IMR-90 (cell line): ENCODE results near the gene PCNX4. TPM values are rescaled to one million over a fixed set of nuclear protein-coding genes. Genes with fewer than 3 reads are reported as not detected.

ENCODE experiments used
- ATAC-seq: fragments of 200-7000 bp; cut with Tn5 transposase; 2 replicates; pipeline ENCODE4 v1.9.1; 2020; ENCODE audit warnings: low read depth, mild to moderate bottlenecking, moderate library complexity
- BruUV-seq: library from RNA; stranded (reverse); fragments of 400-500 nt; replicated peaks from 2 replicates; lab custom pipeline; 2021; lab: Mats Ljungman, UMichigan
- CTCF ChIA-PET: fragments of 300-600 bp; formaldehyde crosslinking; extraction: SDS; loops from one replicate; lab custom pipeline; 2021; ENCODE audit warnings: antibody characterized with exemption; lab: Yijun Ruan, JAX
- POLR2A ChIA-PET: fragments of 300-600 bp; sonication (Branson Sonifier 250); formaldehyde crosslinking; loops from one replicate; lab custom pipeline; 2022; ENCODE audit warnings: antibody characterized with exemption; ENCODE audit not compliant: unreplicated experiment; lab: Charles Lee
- DNase-seq: peaks from one replicate; pipeline ENCODE4 v3.0.0; 2013
- H2AFZ ChIP-seq: replicated peaks from 2 replicates; pipeline ENCODE3; 2013; ENCODE audit warnings: low read length, mild to moderate bottlenecking; ENCODE audit not compliant: poor library complexity
- H2AK5ac ChIP-seq: 2 replicates; pipeline ENCODE4 v1.6.1; 2013; ENCODE audit warnings: low read depth, low read length, inconsistent platforms
- H2AK9ac ChIP-seq: replicated peaks from 2 replicates; pipeline ENCODE3; 2013; ENCODE audit warnings: mild to moderate bottlenecking, low read depth, low read length, moderate library complexity; ENCODE audit not compliant: poor library complexity
- H2BK120ac ChIP-seq: 2 replicates; pipeline ENCODE4 v1.6.1; 2013; ENCODE audit warnings: low read depth, low read length, inconsistent platforms
- H2BK15ac ChIP-seq: 3 replicates; pipeline ENCODE4 v1.6.1; 2013; ENCODE audit warnings: low read depth, low read length, inconsistent platforms
- H2BK20ac ChIP-seq: 2 replicates; pipeline ENCODE4 v1.6.1; 2013; ENCODE audit warnings: low read depth, mild to moderate bottlenecking, inconsistent platforms, low read length, moderate library complexity
- H2BK5ac ChIP-seq: 2 replicates; pipeline ENCODE4 v1.6.1; 2013; ENCODE audit warnings: mild to moderate bottlenecking, low read depth, low read length, inconsistent platforms; ENCODE audit not compliant: poor library complexity, severe bottlenecking
- H3K14ac ChIP-seq: replicated peaks from 2 replicates; pipeline ENCODE4 v1.6.1; 2013; ENCODE audit warnings: low read depth, low read length, inconsistent platforms
- H3K18ac ChIP-seq: 2 replicates; pipeline ENCODE4 v1.6.1; 2013; ENCODE audit warnings: low read depth, low read length, control low read depth
- H3K23ac ChIP-seq: 2 replicates; pipeline ENCODE4 v1.6.1; 2013; ENCODE audit warnings: low read depth, low read length, inconsistent platforms
- H3K27ac ChIP-seq: 2 replicates; pipeline ENCODE4 v1.5.1; 2013; ENCODE audit warnings: mild to moderate bottlenecking, control low read depth, low read length; ENCODE audit not compliant: insufficient read depth
- H3K27me3 ChIP-seq: 2 replicates; pipeline ENCODE4 v1.6.1; 2013; ENCODE audit warnings: low read length; ENCODE audit not compliant: control insufficient read depth, insufficient read depth
- H3K36me3 ChIP-seq: 2 replicates; pipeline ENCODE4 v1.6.1; 2013; ENCODE audit warnings: low read length, mixed read lengths; ENCODE audit not compliant: control insufficient read depth, insufficient read depth
- H3K4ac ChIP-seq: 2 replicates; pipeline ENCODE4 v1.6.1; 2013; ENCODE audit warnings: low read depth, low read length, inconsistent platforms
- H3K4me1 ChIP-seq: 2 replicates; pipeline ENCODE4 v1.6.1; 2013; ENCODE audit warnings: low read length, mixed read lengths; ENCODE audit not compliant: control insufficient read depth, insufficient read depth
- H3K4me2 ChIP-seq: 2 replicates; pipeline ENCODE4 v1.6.1; 2013; ENCODE audit warnings: low read depth, mild to moderate bottlenecking, control low read depth, low read length, moderate library complexity
- H3K4me3 ChIP-seq: 2 replicates; pipeline ENCODE4 v1.5.1; 2013; ENCODE audit warnings: low read depth, mild to moderate bottlenecking, control low read depth, low read length, moderate library complexity; ENCODE audit not compliant: insufficient read depth
- H3K56ac ChIP-seq: 2 replicates; pipeline ENCODE4 v1.6.1; 2013; ENCODE audit warnings: low read length, inconsistent platforms; ENCODE audit not compliant: insufficient read depth; ENCODE audit errors: extremely low read depth
- H3K79me1 ChIP-seq, 2 experiments: 2 replicates each; pipeline ENCODE4 v1.6.1; 2013; ENCODE audit warnings: low read length in 2 of 2, inconsistent platforms in 1 of 2, low read depth in 1 of 2
- H3K9ac ChIP-seq: 2 replicates; pipeline ENCODE4 v1.6.1; 2013; ENCODE audit warnings: low read depth, low read length, control low read depth
- H3K9me1 ChIP-seq: 2 replicates; pipeline ENCODE4 v1.6.1; 2013; ENCODE audit warnings: low read length, inconsistent platforms; ENCODE audit not compliant: insufficient read depth
- H3K9me3 ChIP-seq: 2 replicates; pipeline ENCODE4 v1.6.1; 2013; ENCODE audit warnings: low read length; ENCODE audit not compliant: control insufficient read depth, insufficient read depth
- H4K20me1 ChIP-seq: 2 replicates; pipeline ENCODE4 v1.6.1; 2013; ENCODE audit warnings: low read length, inconsistent platforms; ENCODE audit not compliant: insufficient read depth
- H4K5ac ChIP-seq: 2 replicates; pipeline ENCODE4 v1.6.1; 2013; ENCODE audit warnings: mild to moderate bottlenecking, low read depth, low read length, control low read depth
- H4K8ac ChIP-seq, 2 experiments: 2 replicates each; pipeline ENCODE4 v1.6.1; 2013; ENCODE audit warnings: low read depth in 2 of 2, low read length in 2 of 2, control low read depth in 1 of 2, inconsistent platforms in 1 of 2
- H4K91ac ChIP-seq: 2 replicates; pipeline ENCODE4 v1.6.1; 2013; ENCODE audit warnings: low read depth, low read length, inconsistent platforms; ENCODE audit not compliant: insufficient read depth
- BHLHE40 ChIP-seq: fragments of 150-350 bp; IDR thresholded peaks from 2 replicates; pipeline ENCODE4 v1.6.1; 2016; ENCODE audit warnings: mild to moderate bottlenecking, low read depth, low read length
- CEBPB ChIP-seq: IDR thresholded peaks from 2 replicates; pipeline ENCODE4 v1.6.1; 2012; ENCODE audit warnings: low read depth, low read length, improper control_type of control experiment
- CHD1 ChIP-seq: IDR thresholded peaks from 2 replicates; pipeline ENCODE4 v1.6.1; 2012; ENCODE audit warnings: low read depth, low read length, improper control_type of control experiment
- FOS ChIP-seq: fragments of 150-350 bp; IDR thresholded peaks from 2 replicates; pipeline ENCODE4 v1.6.1; 2016; ENCODE audit warnings: low read depth, low read length
- MAFK ChIP-seq: IDR thresholded peaks from 2 replicates; pipeline ENCODE4 v1.6.1; 2012; ENCODE audit warnings: low read depth, low read length, improper control_type of control experiment
- MAZ ChIP-seq: IDR thresholded peaks from 2 replicates; pipeline ENCODE4 v1.6.1; 2012; ENCODE audit warnings: low read depth, mild to moderate bottlenecking, low read length, improper control_type of control experiment, moderate library complexity, borderline replicate concordance
- MXI1 ChIP-seq: IDR thresholded peaks from 2 replicates; pipeline ENCODE4 v1.6.1; 2012; ENCODE audit warnings: low read depth, mild to moderate bottlenecking, low read length, moderate library complexity, borderline replicate concordance
- NFE2L2 ChIP-seq: fragments of 150-350 bp; IDR thresholded peaks from 2 replicates; pipeline ENCODE4 v1.6.1; 2016; ENCODE audit warnings: low read depth, mild to moderate bottlenecking, low read length
- POLR2A ChIP-seq: IDR thresholded peaks from 2 replicates; pipeline ENCODE4 v1.6.1; 2012; ENCODE audit warnings: mild to moderate bottlenecking, low read depth, low read length
- RAD21 ChIP-seq: IDR thresholded peaks from 2 replicates; pipeline ENCODE4 v1.6.1; 2012; ENCODE audit warnings: low read length, improper control_type of control experiment
- RCOR1 ChIP-seq: IDR thresholded peaks from 2 replicates; pipeline ENCODE4 v1.6.1; 2012; ENCODE audit warnings: mild to moderate bottlenecking, low read length, improper control_type of control experiment; ENCODE audit not compliant: insufficient replicate concordance
- RFX5 ChIP-seq: IDR thresholded peaks from 2 replicates; pipeline ENCODE4 v1.8.0; 2012; ENCODE audit warnings: low read depth, mild to moderate bottlenecking, low read length, moderate library complexity
- SMC3 ChIP-seq: fragments of 150-350 bp; IDR thresholded peaks from 2 replicates; pipeline ENCODE4 v1.6.1; 2016; ENCODE audit warnings: low read depth, mild to moderate bottlenecking, antibody characterized with exemption, low read length, moderate library complexity
- WGBS, 2 experiments: methylation state at CpG; one replicate each; pipeline versions ENCODE4 v1.1.5 to v1.1.7; 2013; ENCODE audit warnings: missing lambda C conversion rate in 2 of 2; ENCODE audit not compliant: insufficient read length in 1 of 2; ENCODE audit errors: extremely low coverage in 2 of 2; 5-methylcytosine and 5-hydroxymethylcytosine counted together
- dilution Hi-C: fragments of 300-500 bp; cut with HindIII; formaldehyde crosslinking; loops from one replicate; pipeline ENCODE4 v1.14.3; 2018; ENCODE audit warnings: low sequenced_read_pairs; ENCODE audit not compliant: unreplicated experiment
- in situ Hi-C: fragments of 300-500 bp; cut with MboI; formaldehyde crosslinking; loops from 3 replicates; pipeline ENCODE4 v1.14.3; 2019; ENCODE audit warnings: low sequenced_read_pairs, inconsistent platforms, mixed read lengths
- intact Hi-C: fragments of 100-400 bp; cut with micrococcal nuclease; formaldehyde crosslinking; loops from 2 replicates; pipeline ENCODE4 v1.10.0; 2022
- polyA plus RNA-seq, 3 experiments: library from polyadenylated mRNA; depleted of rRNA; stranded (reverse); fragments of >200 nt; gene quantifications; 2 replicates each; pipeline ENCODE4 v1.2.3, GENCODE V29; 2012; ENCODE audit warnings: low replicate concordance in 1 of 3
- total RNA-seq: library from RNA; depleted of rRNA; stranded (reverse); fragments of >200 nt; gene quantifications from 2 replicates; pipeline ENCODE4 v1.2.3, GENCODE V29; 2012
- TF ChIP-seq, protein P1 (sequence below): conservative IDR thresholded peaks from 2 replicates; pipeline ENCODE4 v1.5.1; 2012; ENCODE audit warnings: mild to moderate bottlenecking, low read depth, low read length, improper control_type of control experiment
- TF ChIP-seq, protein P2 (sequence below): fragments of 150-350 bp; IDR thresholded peaks from 2 replicates; pipeline ENCODE4 v1.6.1; 2017; ENCODE audit warnings: mild to moderate bottlenecking, antibody characterized with exemption, low read length, low read depth
- TF ChIP-seq, protein P3 (sequence below): fragments of 150-350 bp; IDR thresholded peaks from 2 replicates; pipeline ENCODE4 v1.6.1; 2016; ENCODE audit warnings: low read depth, mild to moderate bottlenecking, low read length, moderate library complexity, borderline replicate concordance

Gene PCNX4
- total and polyA plus RNA-seq, 2 of the 4 experiments (the other 2 are of a cell fraction) = 55.4 to 128 TPM

DNA sequence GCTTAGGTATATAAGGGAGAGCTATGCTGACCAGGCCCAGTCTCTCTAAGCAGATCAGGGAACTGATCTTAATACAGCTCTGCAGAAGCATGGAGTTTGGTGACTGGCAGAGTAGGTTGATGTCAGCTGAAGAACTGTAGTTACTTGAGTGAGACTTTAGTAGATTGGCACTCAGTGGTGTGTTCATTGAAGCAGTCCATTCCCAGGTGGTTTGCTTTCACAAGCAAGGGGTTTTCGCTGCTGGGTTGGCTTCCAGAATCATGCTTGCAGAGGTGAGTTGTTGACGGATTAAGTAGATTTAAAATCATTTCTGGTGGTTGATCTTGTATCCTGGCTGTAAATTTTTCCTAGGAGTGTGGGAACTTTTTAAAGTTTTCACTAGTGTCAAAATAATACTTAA is 80.0 kb downstream of the PCNX4 start:
- no peaks in the 10 kb centered on the region for H3K9me1 ChIP-seq

More for the DNA sequence above, 80.0 kb downstream of the PCNX4 start:
- DNase-seq = no peak
- H3K14ac ChIP-seq = no peak overlapping the region
- no peak overlapping the region for H3K4me2 ChIP-seq
- H3K4ac ChIP-seq = no peak overlapping the region
- H2BK20ac ChIP-seq = no peak overlapping the region
- H3K23ac ChIP-seq = no peak overlapping the region
- in situ Hi-C loops (no loop called here), dilution Hi-C loops (no loop called here), intact Hi-C loops (no loop called here)
- H4K8ac ChIP-seq = no peak overlapping the region
- no peaks in the 10 kb centered on the region for H4K20me1 ChIP-seq
- H2BK15ac ChIP-seq = no peak overlapping the region
- H3K27ac ChIP-seq = no peak overlapping the region
- H3K56ac ChIP-seq = no peak overlapping the region
- H3K9ac ChIP-seq = no peak overlapping the region
- no peak overlapping the region for H2AK9ac ChIP-seq
- ChIA-PET POLR2A (no interaction called here), CTCF (no interaction called here)
- no peaks in the 10 kb centered on the region for H3K79me1 ChIP-seq
- no peak overlapping the region for H3K4me3 ChIP-seq
- no peak overlapping the region for H4K91ac ChIP-seq
- WGBS, 2 experiments = 100% methylated on average over 1 of the region's 2 CpGs; no CpG with 5 or more reads in 1 of the 2 experiments
- H2AK5ac ChIP-seq = no peak overlapping the region
- no peaks in the 10 kb centered on the region for H3K36me3 ChIP-seq
- no peaks in the 10 kb centered on the region for H3K9me3 ChIP-seq
- no peaks in the 10 kb centered on the region for H3K4me1 ChIP-seq
- H2AFZ ChIP-seq = no peak overlapping the region
- H2BK5ac ChIP-seq = no peak overlapping the region
- ATAC-seq = no peak
- no TSS peak for BruUV-seq
- H3K18ac ChIP-seq = no peak overlapping the region
- no peak overlapping the region for H4K5ac ChIP-seq
- H2BK120ac ChIP-seq = no peak overlapping the region
- 0 out of 2 replicates have a peak, but pooled peaks cover 2% of the 10 kb centered on the region for H3K27me3 ChIP-seq
- TF ChIP-seq MAFK = no peak
- TF ChIP-seq RAD21 = no peak
- TF ChIP-seq SMC3 = no peak
- TF ChIP-seq MXI1 = no peak
- TF ChIP-seq, protein P1, sequence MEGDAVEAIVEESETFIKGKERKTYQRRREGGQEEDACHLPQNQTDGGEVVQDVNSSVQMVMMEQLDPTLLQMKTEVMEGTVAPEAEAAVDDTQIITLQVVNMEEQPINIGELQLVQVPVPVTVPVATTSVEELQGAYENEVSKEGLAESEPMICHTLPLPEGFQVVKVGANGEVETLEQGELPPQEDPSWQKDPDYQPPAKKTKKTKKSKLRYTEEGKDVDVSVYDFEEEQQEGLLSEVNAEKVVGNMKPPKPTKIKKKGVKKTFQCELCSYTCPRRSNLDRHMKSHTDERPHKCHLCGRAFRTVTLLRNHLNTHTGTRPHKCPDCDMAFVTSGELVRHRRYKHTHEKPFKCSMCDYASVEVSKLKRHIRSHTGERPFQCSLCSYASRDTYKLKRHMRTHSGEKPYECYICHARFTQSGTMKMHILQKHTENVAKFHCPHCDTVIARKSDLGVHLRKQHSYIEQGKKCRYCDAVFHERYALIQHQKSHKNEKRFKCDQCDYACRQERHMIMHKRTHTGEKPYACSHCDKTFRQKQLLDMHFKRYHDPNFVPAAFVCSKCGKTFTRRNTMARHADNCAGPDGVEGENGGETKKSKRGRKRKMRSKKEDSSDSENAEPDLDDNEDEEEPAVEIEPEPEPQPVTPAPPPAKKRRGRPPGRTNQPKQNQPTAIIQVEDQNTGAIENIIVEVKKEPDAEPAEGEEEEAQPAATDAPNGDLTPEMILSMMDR = no peak
- no peak for TF ChIP-seq FOS
- TF ChIP-seq BHLHE40 = no peak
- no peak for TF ChIP-seq NFE2L2
- TF ChIP-seq POLR2A = no peak
- TF ChIP-seq RFX5 = no peak
- no peak for TF ChIP-seq RCOR1
- TF ChIP-seq MAZ = no peak
- TF ChIP-seq, protein P2, sequence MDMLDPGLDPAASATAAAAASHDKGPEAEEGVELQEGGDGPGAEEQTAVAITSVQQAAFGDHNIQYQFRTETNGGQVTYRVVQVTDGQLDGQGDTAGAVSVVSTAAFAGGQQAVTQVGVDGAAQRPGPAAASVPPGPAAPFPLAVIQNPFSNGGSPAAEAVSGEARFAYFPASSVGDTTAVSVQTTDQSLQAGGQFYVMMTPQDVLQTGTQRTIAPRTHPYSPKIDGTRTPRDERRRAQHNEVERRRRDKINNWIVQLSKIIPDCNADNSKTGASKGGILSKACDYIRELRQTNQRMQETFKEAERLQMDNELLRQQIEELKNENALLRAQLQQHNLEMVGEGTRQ = no peak
- TF ChIP-seq, protein P3, sequence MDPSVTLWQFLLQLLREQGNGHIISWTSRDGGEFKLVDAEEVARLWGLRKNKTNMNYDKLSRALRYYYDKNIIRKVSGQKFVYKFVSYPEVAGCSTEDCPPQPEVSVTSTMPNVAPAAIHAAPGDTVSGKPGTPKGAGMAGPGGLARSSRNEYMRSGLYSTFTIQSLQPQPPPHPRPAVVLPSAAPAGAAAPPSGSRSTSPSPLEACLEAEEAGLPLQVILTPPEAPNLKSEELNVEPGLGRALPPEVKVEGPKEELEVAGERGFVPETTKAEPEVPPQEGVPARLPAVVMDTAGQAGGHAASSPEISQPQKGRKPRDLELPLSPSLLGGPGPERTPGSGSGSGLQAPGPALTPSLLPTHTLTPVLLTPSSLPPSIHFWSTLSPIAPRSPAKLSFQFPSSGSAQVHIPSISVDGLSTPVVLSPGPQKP = no peak
- no peak for TF ChIP-seq CHD1
- no peak for TF ChIP-seq CEBPB
